Astrocyte (in vitro differentiated cells and primary cell): Measurements from ENCODE around the gene CCDC30. TPM values are rescaled to one million over a fixed set of nuclear protein-coding genes. Genes with fewer than 3 reads are reported as not detected.
A peak's percentile ranks its signal among the peaks of the same experiment; 100 is the strongest.

Experiments
- DNase-seq: peaks from one replicate; pipeline ENCODE4 v3.0.0-alpha.2; 2010; ENCODE audit warnings: low read depth
- FAIRE-seq: peaks from 2 replicates; lab custom pipeline; 2011; peaks lifted over from hg19 to GRCh38; lab: Jason Lieb, UNC
- H2AFZ ChIP-seq: 2 replicates; pipeline ENCODE4 v1.6.0; 2012; ENCODE audit warnings: low read depth, low read length, inconsistent platforms
- H3K27ac ChIP-seq: 2 replicates; pipeline ENCODE4 v1.5.1; 2011; ENCODE audit warnings: low read depth, low read length, inconsistent platforms
- H3K27me3 ChIP-seq: 2 replicates; pipeline ENCODE4 v1.6.0; 2011; ENCODE audit warnings: low read length, inconsistent platforms; ENCODE audit not compliant: insufficient read depth
- H3K36me3 ChIP-seq: 2 replicates; pipeline ENCODE4 v1.5.1; 2011; ENCODE audit warnings: low read length, inconsistent platforms; ENCODE audit not compliant: insufficient read depth
- H3K4me1 ChIP-seq: 2 replicates; pipeline ENCODE4 v1.5.1; 2011; ENCODE audit warnings: low read length, inconsistent platforms; ENCODE audit not compliant: insufficient read depth
- H3K4me2 ChIP-seq: 2 replicates; pipeline ENCODE4 v1.6.0; 2012; ENCODE audit warnings: low read length, inconsistent platforms
- H3K4me3 ChIP-seq: 2 replicates; pipeline ENCODE4 v1.5.1; 2011; ENCODE audit warnings: low read depth, mild to moderate bottlenecking, low read length, inconsistent platforms; ENCODE audit not compliant: insufficient read depth
- H3K79me2 ChIP-seq: 2 replicates; pipeline ENCODE4 v1.6.0; 2012; ENCODE audit warnings: mild to moderate bottlenecking, low read length, inconsistent platforms; ENCODE audit not compliant: insufficient read depth
- H3K9ac ChIP-seq: 2 replicates; pipeline ENCODE4 v1.6.0; 2012; ENCODE audit warnings: mild to moderate bottlenecking, low read length, inconsistent platforms
- H3K9me3 ChIP-seq: 2 replicates; pipeline ENCODE4 v1.5.1; 2012; ENCODE audit warnings: low read depth, mild to moderate bottlenecking, low read length, inconsistent platforms; ENCODE audit not compliant: insufficient read depth
- H4K20me1 ChIP-seq: 2 replicates; pipeline ENCODE4 v1.6.0; 2012; ENCODE audit warnings: low read length, inconsistent platforms; ENCODE audit not compliant: insufficient read depth
- H3K27ac Mint-ChIP-seq: one replicate; pipeline ENCODE4 v1.8.0; 2021; ENCODE audit warnings: mild to moderate bottlenecking, mixed read lengths; ENCODE audit not compliant: unreplicated experiment
- H3K27me3 Mint-ChIP-seq: one replicate; pipeline ENCODE4 v1.8.0; 2021; ENCODE audit warnings: low read depth, mixed read lengths; ENCODE audit not compliant: unreplicated experiment
- H3K36me3 Mint-ChIP-seq: one replicate; pipeline ENCODE4 v1.8.0; 2021; ENCODE audit warnings: low read depth, mixed read lengths; ENCODE audit not compliant: unreplicated experiment
- H3K4me1 Mint-ChIP-seq: one replicate; pipeline ENCODE4 v1.8.0; 2021; ENCODE audit warnings: low read depth, mixed read lengths; ENCODE audit not compliant: unreplicated experiment
- H3K4me3 Mint-ChIP-seq: one replicate; pipeline ENCODE4 v1.8.0; 2021; ENCODE audit warnings: mild to moderate bottlenecking, moderate library complexity, mixed read lengths; ENCODE audit not compliant: unreplicated experiment
- H3K9me3 Mint-ChIP-seq: one replicate; pipeline ENCODE4 v1.8.0; 2021; ENCODE audit warnings: mild to moderate bottlenecking, mixed read lengths; ENCODE audit not compliant: unreplicated experiment
- EZH2 ChIP-seq: IDR thresholded peaks from 2 replicates; pipeline ENCODE4 v1.6.1; 2012; ENCODE audit warnings: mild to moderate bottlenecking, low read length, inconsistent platforms; ENCODE audit not compliant: insufficient read depth
- total RNA-seq: library from RNA; stranded (reverse); gene quantifications from 2 replicates; pipeline ENCODE4 v1.2.1, GENCODE V29; 2021
- TF ChIP-seq, protein P1 (sequence below): IDR thresholded peaks from 2 replicates; pipeline ENCODE4 v1.5.1; 2011; ENCODE audit warnings: low read depth, mild to moderate bottlenecking, inconsistent platforms, low read length, moderate library complexity; ENCODE audit not compliant: insufficient read depth

Gene CCDC30
- total RNA-seq, 1 donor from 2014 or later: 2.5 TPM

- FAIRE-seq: peak; percentile 54
- H4K20me1 ChIP-seq: no peaks in the 10 kb centered on the region
- H3K27me3 Mint-ChIP-seq: no peaks in the 10 kb centered on the region
These were observed 23.1 kb upstream of the CCDC30 start for GRCh38 chr1:42439940-42440339.

DNA sequence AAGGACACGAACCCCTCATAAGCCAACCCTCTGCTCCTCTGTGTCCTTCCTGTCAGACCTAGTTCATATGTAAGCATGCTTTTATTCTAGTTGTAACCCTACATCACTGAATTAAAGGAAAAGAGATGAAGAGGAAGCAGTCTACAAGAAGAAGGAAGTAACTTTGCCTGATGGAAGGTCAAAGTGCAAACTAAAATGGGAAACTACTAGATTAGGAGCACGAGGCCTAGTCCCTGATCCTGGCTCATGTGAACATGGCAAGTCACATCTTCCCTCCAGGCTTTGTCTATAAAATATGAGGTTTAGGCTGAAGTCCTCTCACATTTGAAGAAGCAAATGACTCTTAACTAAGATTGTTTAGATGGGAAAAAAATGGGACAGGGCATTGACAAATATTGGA is 20.4 kb upstream of the CCDC30 start:
- FAIRE-seq (no peak), DNase-seq (no peak)
- H3K4me3 ChIP-seq: no peak overlapping the region
- TF ChIP-seq EZH2: no peak
- TF ChIP-seq, protein P1, sequence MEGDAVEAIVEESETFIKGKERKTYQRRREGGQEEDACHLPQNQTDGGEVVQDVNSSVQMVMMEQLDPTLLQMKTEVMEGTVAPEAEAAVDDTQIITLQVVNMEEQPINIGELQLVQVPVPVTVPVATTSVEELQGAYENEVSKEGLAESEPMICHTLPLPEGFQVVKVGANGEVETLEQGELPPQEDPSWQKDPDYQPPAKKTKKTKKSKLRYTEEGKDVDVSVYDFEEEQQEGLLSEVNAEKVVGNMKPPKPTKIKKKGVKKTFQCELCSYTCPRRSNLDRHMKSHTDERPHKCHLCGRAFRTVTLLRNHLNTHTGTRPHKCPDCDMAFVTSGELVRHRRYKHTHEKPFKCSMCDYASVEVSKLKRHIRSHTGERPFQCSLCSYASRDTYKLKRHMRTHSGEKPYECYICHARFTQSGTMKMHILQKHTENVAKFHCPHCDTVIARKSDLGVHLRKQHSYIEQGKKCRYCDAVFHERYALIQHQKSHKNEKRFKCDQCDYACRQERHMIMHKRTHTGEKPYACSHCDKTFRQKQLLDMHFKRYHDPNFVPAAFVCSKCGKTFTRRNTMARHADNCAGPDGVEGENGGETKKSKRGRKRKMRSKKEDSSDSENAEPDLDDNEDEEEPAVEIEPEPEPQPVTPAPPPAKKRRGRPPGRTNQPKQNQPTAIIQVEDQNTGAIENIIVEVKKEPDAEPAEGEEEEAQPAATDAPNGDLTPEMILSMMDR: no peak
- no peak overlapping the region for H3K4me3 Mint-ChIP-seq
- H3K36me3 Mint-ChIP-seq: no peaks in the 10 kb centered on the region
- H3K9me3 ChIP-seq: no peaks in the 10 kb centered on the region
- no peak overlapping the region for H3K9ac ChIP-seq
- no peaks in the 10 kb centered on the region for H3K79me2 ChIP-seq
- no peak overlapping the region for H2AFZ ChIP-seq
- H3K27ac Mint-ChIP-seq: no peak overlapping the region
- H3K4me1 Mint-ChIP-seq: no peaks in the 10 kb centered on the region
- no peaks in the 10 kb centered on the region for H3K9me3 Mint-ChIP-seq
- H3K27ac ChIP-seq: no peak overlapping the region
- H3K27me3 ChIP-seq: peaks cover 4% of the 10 kb centered on the region
- H3K27me3 Mint-ChIP-seq: no peaks in the 10 kb centered on the region
- no peaks in the 10 kb centered on the region for H3K36me3 ChIP-seq
- H3K4me2 ChIP-seq: no peak overlapping the region
- H4K20me1 ChIP-seq: no peaks in the 10 kb centered on the region
- H3K4me1 ChIP-seq: peaks cover 4% of the 10 kb centered on the region

More at GRCh38 chr1:42439940-42440339, 23.1 kb upstream of the CCDC30 start:
- Mint-ChIP-seq H3K4me1 (no peaks in the 10 kb centered on the region), H3K9me3 (no peaks in the 10 kb centered on the region), H3K27ac (no peak overlapping the region), H3K4me3 (no peak overlapping the region), H3K36me3 (no peaks in the 10 kb centered on the region)
- Histone ChIP-seq H3K4me1 (peaks cover 4% of the 10 kb centered on the region), H3K4me3 (no peak overlapping the region), H3K36me3 (no peaks in the 10 kb centered on the region), H3K9me3 (no peaks in the 10 kb centered on the region), H3K27ac (no peak overlapping the region), H3K4me2 (peak overlapping the region; percentile 8), H3K27me3 (peaks cover 4% of the 10 kb centered on the region), H2AFZ (no peak overlapping the region), H3K9ac (no peak overlapping the region), H3K79me2 (no peaks in the 10 kb centered on the region)
- no peak for TF ChIP-seq EZH2
- TF ChIP-seq, protein P1: no peak
- peak; percentile 85 for DNase-seq

DNA sequence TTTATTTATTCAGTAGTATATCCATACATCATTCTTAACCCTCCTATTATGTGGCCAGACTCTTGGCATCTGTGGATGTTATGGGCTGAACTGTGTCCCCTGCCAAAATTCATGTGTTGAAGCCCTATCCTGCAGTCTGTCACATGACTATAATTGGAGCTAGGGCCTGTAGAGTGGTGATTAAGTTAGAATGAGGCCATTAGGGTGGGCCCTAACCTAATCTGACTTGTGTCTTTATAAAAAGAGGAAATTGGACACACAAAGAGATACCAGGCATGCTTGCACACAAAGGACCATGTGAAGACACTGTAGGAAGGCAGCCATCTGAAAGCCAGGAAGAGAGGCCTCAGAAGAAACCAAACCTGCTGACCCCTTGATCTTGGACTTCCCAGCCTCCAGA is 13.8 kb upstream of the CCDC30 start:
- H3K27ac Mint-ChIP-seq: no peak overlapping the region
- peaks cover 11% of the 10 kb centered on the region for H3K4me1 Mint-ChIP-seq
- no peak overlapping the region for H3K27ac ChIP-seq
- H3K27me3 Mint-ChIP-seq: no peaks in the 10 kb centered on the region
- FAIRE-seq: no peak
- H4K20me1 ChIP-seq: no peaks in the 10 kb centered on the region
- H3K36me3 ChIP-seq: no peaks in the 10 kb centered on the region
- no peak overlapping the region for H2AFZ ChIP-seq
- no peaks in the 10 kb centered on the region for H3K4me1 ChIP-seq
- H3K4me2 ChIP-seq: no peak overlapping the region
- H3K79me2 ChIP-seq: no peaks in the 10 kb centered on the region
- TF ChIP-seq, protein P1: no peak
- no peak for TF ChIP-seq EZH2
- H3K9me3 Mint-ChIP-seq: peaks cover 2% of the 10 kb centered on the region
- no peak overlapping the region for H3K9ac ChIP-seq
- no peaks in the 10 kb centered on the region for H3K36me3 Mint-ChIP-seq
- no peak overlapping the region for H3K4me3 Mint-ChIP-seq
- no peaks in the 10 kb centered on the region for H3K9me3 ChIP-seq
- H3K27me3 ChIP-seq: peaks cover under 1% of the 10 kb centered on the region
- DNase-seq: no peak
- H3K4me3 ChIP-seq: no peak overlapping the region
